Measurements from ENCODE around the gene RFT1.

RFT1 gene

GRCh38 chr3:53167418-53168174, 37.4 kb upstream of the RFT1 start:
- Histone ChIP-seq H3K9me2 (ENCODE audit: low read depth, low read length) (no peaks in the 10 kb centered on the region), H4K20me1 (ENCODE audit: insufficient read depth, low read length) (no peaks in the 10 kb centered on the region), H3K4me1 (ENCODE audit: insufficient read depth, low read length, severe bottlenecking) (peaks cover 45% of the 10 kb centered on the region), H3K27me3 (ENCODE audit: insufficient read depth, low read length) (no peaks in the 10 kb centered on the region), H3K27ac (ENCODE audit: low read depth, low read length, poor library complexity, severe bottlenecking) (no peak overlapping the region), H3K4me3 (ENCODE audit: low read depth, low read length, poor library complexity, severe bottlenecking) (no peak overlapping the region), H3K36me3 (ENCODE audit: insufficient read depth, low read length) (peaks cover 5% of the 10 kb centered on the region; the same call in 1 of the 2 replicates), H2AFZ (ENCODE audit: low read length) (no peak overlapping the region), H3K9me3 (ENCODE audit: low read length) (no peaks in the 10 kb centered on the region), H3F3A (ENCODE audit: insufficient read depth, low read length) (no peaks in the 10 kb centered on the region), H3K9ac (ENCODE audit: low read length) (no peak overlapping the region), H3K4me2 (ENCODE audit: low read length) (no peak overlapping the region), H3K79me2 (ENCODE audit: insufficient read depth, low read length) (no peaks in the 10 kb centered on the region)
- TF ChIP-seq CTCF (IDR thresholded peaks at IDR 0.05; ENCODE audit: low read length): no peak
- TF ChIP-seq EZH2 (IDR thresholded peaks at IDR 0.05; ENCODE audit: borderline replicate concordance, low read length): no peak

GRCh38 chr3:53166781-53167291, 36.6 kb upstream of the RFT1 start:
- H3K27ac ChIP-seq (ENCODE audit: low read depth, low read length, poor library complexity, severe bottlenecking): no peak overlapping the region
- peaks cover 45% of the 10 kb centered on the region for H3K4me1 ChIP-seq (ENCODE audit: insufficient read depth, low read length, severe bottlenecking)
- H3K79me2 ChIP-seq (ENCODE audit: insufficient read depth, low read length): no peaks in the 10 kb centered on the region
- no peaks in the 10 kb centered on the region for H4K20me1 ChIP-seq (ENCODE audit: insufficient read depth, low read length)
- no peaks in the 10 kb centered on the region for H3F3A ChIP-seq (ENCODE audit: insufficient read depth, low read length)
- no peak overlapping the region for H3K4me2 ChIP-seq (ENCODE audit: low read length)
- TF ChIP-seq CTCF (IDR thresholded peaks at IDR 0.05; ENCODE audit: low read length): no peak
- no peak overlapping the region for H3K9ac ChIP-seq (ENCODE audit: low read length)
- H3K4me3 ChIP-seq (ENCODE audit: low read depth, low read length, poor library complexity, severe bottlenecking): no peak overlapping the region
- no peaks in the 10 kb centered on the region for H3K9me2 ChIP-seq (ENCODE audit: low read depth, low read length)
- H3K9me3 ChIP-seq (ENCODE audit: low read length): no peaks in the 10 kb centered on the region
- H3K27me3 ChIP-seq (ENCODE audit: insufficient read depth, low read length): no peaks in the 10 kb centered on the region
- no peak overlapping the region for H2AFZ ChIP-seq (ENCODE audit: low read length)
- peaks cover 5% of the 10 kb centered on the region; the same call in 1 of the 2 replicates for H3K36me3 ChIP-seq (ENCODE audit: insufficient read depth, low read length)

- peaks cover 5% of the 10 kb centered on the region; the same call in 1 of the 2 replicates for H3K36me3 ChIP-seq (ENCODE audit: insufficient read depth, low read length)
- H3K27me3 ChIP-seq (ENCODE audit: insufficient read depth, low read length): no peaks in the 10 kb centered on the region
- H3K4me3 ChIP-seq (ENCODE audit: low read depth, low read length, poor library complexity, severe bottlenecking): no peak overlapping the region
- no peak overlapping the region for H3K4me2 ChIP-seq (ENCODE audit: low read length)
- no peak overlapping the region for H3K27ac ChIP-seq (ENCODE audit: low read depth, low read length, poor library complexity, severe bottlenecking)
- no peak overlapping the region for H3K9ac ChIP-seq (ENCODE audit: low read length)
- no peaks in the 10 kb centered on the region for H3K79me2 ChIP-seq (ENCODE audit: insufficient read depth, low read length)
- no peaks in the 10 kb centered on the region for H3K9me3 ChIP-seq (ENCODE audit: low read length)
- H4K20me1 ChIP-seq (ENCODE audit: insufficient read depth, low read length): no peaks in the 10 kb centered on the region
- no peak overlapping the region for H2AFZ ChIP-seq (ENCODE audit: low read length)
- peaks cover 40% of the 10 kb centered on the region for H3K4me1 ChIP-seq (ENCODE audit: insufficient read depth, low read length, severe bottlenecking)
- no peaks in the 10 kb centered on the region for H3K9me2 ChIP-seq (ENCODE audit: low read depth, low read length)
- no peaks in the 10 kb centered on the region for H3F3A ChIP-seq (ENCODE audit: insufficient read depth, low read length)
- TF ChIP-seq EZH2 (IDR thresholded peaks at IDR 0.05; ENCODE audit: borderline replicate concordance, low read length) (no peak), CTCF (IDR thresholded peaks at IDR 0.05; ENCODE audit: low read length) (no peak)
Measured at GRCh38 chr3:53166206-53166605, 36.0 kb upstream of the RFT1 start.

Data from OCI-LY1 (cell line).